HepG2 (cell line): Measurements from ENCODE around the gene FOSB. TPM values are rescaled to one million over a fixed set of nuclear protein-coding genes. Genes with fewer than 3 reads are reported as not detected.
A peak's percentile ranks its signal among the peaks of the same experiment; 100 is the strongest.

Experiments
- ATAC-seq: fragments of 200-7000 bp; cut with Tn5 transposase; 3 replicates; pipeline ENCODE4 v1.9.1; 2020; ENCODE audit warnings: mild to moderate bottlenecking, moderate library complexity
- BruUV-seq: library from RNA; stranded (reverse); fragments of 400-500 nt; replicated peaks from 2 replicates; lab custom pipeline; 2021; lab: Mats Ljungman, UMichigan
- CTCF ChIA-PET: fragments of 300-600 bp; formaldehyde crosslinking; extraction: SDS; loops from one replicate; lab custom pipeline; 2021; ENCODE audit warnings: low total read pairs, inconsistent platforms, low intra/inter-chr PET ratio; lab: Yijun Ruan, JAX
- POLR2A ChIA-PET: fragments of 350-600 bp; sonication (Branson Sonifier 250); formaldehyde crosslinking; loops from one replicate; lab custom pipeline; 2020; ENCODE audit warnings: antibody characterized with exemption, inconsistent platforms; lab: Yijun Ruan, JAX
- DNase-seq: peaks from one replicate; pipeline ENCODE4 v3.0.0-alpha.2; 2015; ENCODE audit warnings: low spot score
- FAIRE-seq: peaks from 3 replicates; lab custom pipeline; 2011; peaks lifted over from hg19 to GRCh38; lab: Jason Lieb, UNC
- H2AFZ ChIP-seq: one replicate; pipeline ENCODE4 v1.6.1; 2011; ENCODE audit warnings: low read length, inconsistent platforms
- H3K27ac ChIP-seq: fragments of 300-600 bp; 3 replicates; pipeline ENCODE4 v1.8.0; 2011; ENCODE audit warnings: mixed run types, mild to moderate bottlenecking, mixed read lengths, low read length, inconsistent platforms; ENCODE audit not compliant: insufficient read depth; ENCODE audit errors: extremely low read length
- H3K27me3 ChIP-seq, 2 experiments: fragments of 200-600 bp in 1 of 2; 2 replicates in 1 of 2; 3 replicates in 1 of 2; pipeline versions ENCODE4 v1.6.0 to v1.8.0; 2011; ENCODE audit warnings: low read length in 2 of 2, mild to moderate bottlenecking in 2 of 2, moderate library complexity in 2 of 2, inconsistent platforms in 1 of 2; ENCODE audit not compliant: insufficient read depth in 2 of 2, control insufficient read depth in 1 of 2
- H3K36me3 ChIP-seq, 2 experiments: fragments of 200-600 bp in 1 of 2; replicated peaks in 1 of 2; 2 replicates in 1 of 2; 3 replicates in 1 of 2; pipeline versions ENCODE4 v1.5.1 to v1.8.0; 2011; ENCODE audit warnings: low read length in 2 of 2, inconsistent platforms in 1 of 2; ENCODE audit not compliant: insufficient read depth in 2 of 2, control insufficient read depth in 1 of 2
- H3K4me1 ChIP-seq: 2 replicates; pipeline ENCODE4 v1.5.1; 2012; ENCODE audit warnings: low read length, inconsistent platforms; ENCODE audit not compliant: insufficient read depth
- H3K4me2 ChIP-seq: 2 replicates; pipeline ENCODE4 v1.6.0; 2011; ENCODE audit warnings: low read depth, low read length, inconsistent platforms
- H3K4me3 ChIP-seq, 3 experiments: fragments of 200-600 bp in 1 of 3; sonication (generic), shearing (Covaris generic) in 1 of 3; replicated peaks in 1 of 3; 2 replicates each; pipeline ENCODE4 v1.5.1; 2011 to 2016; ENCODE audit warnings: low read length in 3 of 3, inconsistent platforms in 2 of 3, low read depth in 2 of 3, mild to moderate bottlenecking in 2 of 3, control low read depth in 1 of 3, mixed read lengths in 1 of 3; ENCODE audit not compliant: insufficient read depth in 1 of 3
- H3K79me2 ChIP-seq: one replicate; pipeline ENCODE4 v1.6.1; 2011; ENCODE audit warnings: low read length, inconsistent platforms; ENCODE audit not compliant: insufficient read depth
- H3K9ac ChIP-seq: 2 replicates; pipeline ENCODE4 v1.6.0; 2011; ENCODE audit warnings: mild to moderate bottlenecking, low read depth, low read length, inconsistent platforms; ENCODE audit not compliant: insufficient read depth
- H3K9me3 ChIP-seq: 2 replicates; pipeline ENCODE4 v1.5.1; 2012; ENCODE audit warnings: mild to moderate bottlenecking, low read length
- H4K20me1 ChIP-seq: 2 replicates; pipeline ENCODE4 v1.6.0; 2011; ENCODE audit warnings: inconsistent platforms, mild to moderate bottlenecking, low read length, moderate library complexity; ENCODE audit not compliant: insufficient read depth
- ERF ChIP-seq: IDR thresholded peaks from 2 replicates; pipeline ENCODE4 v1.6.1; 2018; ENCODE audit warnings: missing biosample characterization, missing genetic modification reagents
- FOXA3 ChIP-seq: IDR thresholded peaks from 2 replicates; pipeline ENCODE4 v1.6.1; 2016; ENCODE audit warnings: missing genetic modification reagents, missing compliant biosample characterization
- FOXK2 ChIP-seq: fragments of 450-650 bp; IDR thresholded peaks from 2 replicates; pipeline ENCODE4 v1.6.1; 2016
- FOXP4 ChIP-seq: sonication (generic); formaldehyde crosslinking; IDR thresholded peaks from 2 replicates; pipeline ENCODE4 v1.4.0; 2020; ENCODE audit warnings: missing genetic modification reagents
- KMT2A ChIP-seq: sonication (generic); formaldehyde crosslinking; IDR thresholded peaks from 2 replicates; pipeline ENCODE4 v1.4.0; 2020; ENCODE audit warnings: missing genetic modification reagents
- NR2F1 ChIP-seq, 2 experiments: fragments of 450-650 bp in 1 of 2; formaldehyde crosslinking in 1 of 2; IDR thresholded peaks; 2 replicates each; pipeline versions ENCODE4 v1.5.0 to v1.6.1; 2016 to 2020; ENCODE audit warnings: mild to moderate bottlenecking in 1 of 2, missing compliant biosample characterization in 1 of 2, missing genetic modification reagents in 1 of 2, moderate library complexity in 1 of 2
- NR3C1 ChIP-seq: sonication (generic); formaldehyde crosslinking; IDR thresholded peaks from 2 replicates; pipeline ENCODE4 v1.4.0; 2020; ENCODE audit warnings: missing genetic modification reagents
- PTBP1 ChIP-seq: fragments of 200-400 bp; formaldehyde crosslinking; IDR thresholded peaks from 2 replicates; pipeline ENCODE4 v1.6.1; 2018; ENCODE audit warnings: low read length, low read depth; ENCODE audit not compliant: poor library complexity, severe bottlenecking
- RERE ChIP-seq: IDR thresholded peaks from 2 replicates; pipeline ENCODE4 v1.6.1; 2016; ENCODE audit warnings: low read depth, missing genetic modification reagents, missing compliant biosample characterization
- SAP130 ChIP-seq: IDR thresholded peaks from 2 replicates; pipeline ENCODE4 v1.6.1; 2016; ENCODE audit warnings: low read depth
- TRIM24 ChIP-seq: sonication (generic); formaldehyde crosslinking; IDR thresholded peaks from 2 replicates; pipeline ENCODE4 v1.8.0; 2022; ENCODE audit warnings: mild to moderate bottlenecking, missing genetic modification reagents
- ZMYM3 ChIP-seq: sonication (generic); formaldehyde crosslinking; IDR thresholded peaks from 2 replicates; pipeline ENCODE4 v1.5.1; 2020; ENCODE audit warnings: mild to moderate bottlenecking, missing genetic modification reagents
- ZNF121 ChIP-seq: sonication (generic); formaldehyde crosslinking; IDR thresholded peaks from 2 replicates; pipeline ENCODE4 v1.5.0; 2020; ENCODE audit warnings: mild to moderate bottlenecking, missing genetic modification reagents
- ZNF335 ChIP-seq: sonication (generic); formaldehyde crosslinking; IDR thresholded peaks from 2 replicates; pipeline ENCODE4 v1.4.0; 2020; ENCODE audit warnings: missing genetic modification reagents
- ZNF616 ChIP-seq: sonication (generic); formaldehyde crosslinking; IDR thresholded peaks from 2 replicates; pipeline ENCODE4 v1.5.0; 2020; ENCODE audit warnings: low read depth, mild to moderate bottlenecking, missing genetic modification reagents
- ZNF770 ChIP-seq: sonication (generic); formaldehyde crosslinking; IDR thresholded peaks from 2 replicates; pipeline ENCODE4 v1.5.0; 2020; ENCODE audit warnings: mild to moderate bottlenecking, missing genetic modification reagents
- WGBS: methylation state at CpG from one replicate; pipeline ENCODE4 v1.1.6; 2017; ENCODE audit warnings: low lambda C conversion rate; 5-methylcytosine and 5-hydroxymethylcytosine counted together
- in situ Hi-C: cut with HindIII; loops from 2 replicates; pipeline ENCODE4 v1.10.0; 2017; ENCODE audit warnings: low pct_unique_long_range_greater_than_20kb; ENCODE audit not compliant: extremely low pct_ligation_motif_present
- intact Hi-C: fragments of 100-400 bp; cut with micrococcal nuclease; formaldehyde crosslinking; loops from one replicate; pipeline ENCODE4 v1.10.0; 2022; ENCODE audit not compliant: unreplicated experiment
- polyA plus RNA-seq, 8 experiments: library from polyadenylated mRNA; depleted of rRNA in 3 of 8; stranded (reverse) in 7 of 8; unstranded in 1 of 8; fragments of >200 nt; fragmentation: Illumina TruSeq in 4 of 8; extraction: Trizol in 4 of 8; gene quantifications; 2 replicates each; pipeline versions ENCODE4 v1.2.1 to v1.2.3, GENCODE V29; 2011 to 2016; ENCODE audit warnings: low read depth in 4 of 8, missing spikeins in 1 of 8, mixed read lengths in 1 of 8; ENCODE audit not compliant: insufficient read depth in 1 of 8
- total RNA-seq, 5 experiments: library from RNA; depleted of rRNA; stranded (reverse); fragments of >200 nt; fragmentation: Illumina TruSeq; extraction: Trizol; gene quantifications; 2 replicates each; pipeline ENCODE4 v1.2.3, GENCODE V29; 2016; ENCODE audit warnings: low read depth in 1 of 5

FOSB gene
- total and polyA plus RNA-seq, 2 of the 13 experiments (the other 11 are each of a cell fraction or from before 2014, with no cell fraction given) = 2.8 to 6.0 TPM

GRCh38 chr19:45451850-45452387 lies 15.9 kb upstream of the FOSB start:
- Histone ChIP-seq H3K27ac (no peak overlapping the region), H3K9ac (peak overlapping the region; percentile 88), H3K4me3 (peak overlapping the region in 1 of 3 experiments; percentile 11; a peak in 2 of 6 replicates), H3K4me1 (peaks cover 94% of the 10 kb centered on the region), H3K4me2 (peak overlapping the region; percentile 94), H3K27me3 (peaks cover 0 to 8% of the 10 kb centered on the region in 2 experiments; a peak in 4 of 5 replicates), H4K20me1 (no peaks in the 10 kb centered on the region), H2AFZ (no peak overlapping the region), H3K79me2 (no peaks in the 10 kb centered on the region), H3K9me3 (no peaks in the 10 kb centered on the region), H3K36me3 (no peaks in the 10 kb centered on the region)
- 17% methylated on average over 12 of the region's 12 CpGs for WGBS
- no TSS peak for BruUV-seq
- no peak for ATAC-seq
- POLR2A ChIA-PET = interaction anchor here (2.9 kb wide), 1 partner anchor 18 kb away, joined by 8 read pairs; no protein-coding TSS in a partner anchor
- no peak for FAIRE-seq
- intact Hi-C loops (loop anchor here (2.0 kb wide), 1 partner anchor 15 kb away; the partner anchor contains the start of gene FOSB), in situ Hi-C loops (no loop called here)
- CTCF ChIA-PET = no interaction called here
- DNase-seq = no peak
- TF ChIP-seq PTBP1 = no peak
- TF ChIP-seq FOXP4 (CRISPR knock-in tag) = 0 out of 2 replicates have a peak, but pooled peaks have one; percentile 32
- TF ChIP-seq NR2F1 (CRISPR knock-in tag; IDR thresholded peaks at IDR 0.05) = no peak
- TF ChIP-seq RERE (CRISPR knock-in tag) = no peak
- TF ChIP-seq ZNF770 (CRISPR knock-in tag) = peak; percentile 76; the same call in 1 of the 2 replicates
- TF ChIP-seq ZNF121 = peak; percentile 96
- TF ChIP-seq SAP130 (CRISPR knock-in tag) = peak; percentile 26; the same call in 1 of the 2 replicates
- TF ChIP-seq KMT2A = no peak
- no peak for TF ChIP-seq ZNF616 (CRISPR knock-in tag)
- 0 out of 2 replicates have a peak, but pooled peaks have one; percentile 32 for TF ChIP-seq ZMYM3
- TF ChIP-seq ERF (CRISPR knock-in tag) = no peak
- peak; percentile 36 for TF ChIP-seq FOXA3 (CRISPR knock-in tag)
- TF ChIP-seq FOXK2 = 0 out of 2 replicates have a peak, but pooled peaks have one; percentile 1
- no peak for TF ChIP-seq TRIM24 (CRISPR knock-in tag)
- no peak for TF ChIP-seq ZNF335 (CRISPR knock-in tag)
- TF ChIP-seq NR3C1 (CRISPR knock-in tag) = no peak
